CD8-positive, alpha-beta memory T cell (primary cell): ENCODE data around the gene CPPED1. TPM values are rescaled to one million over a fixed set of nuclear protein-coding genes. Genes with fewer than 3 reads are reported as not detected.

ENCODE experiments used
- CTCF ChIA-PET: fragments of 350-600 bp; sonication (Branson Sonifier 250); formaldehyde crosslinking; loops from one replicate; lab custom pipeline; 2021; ENCODE audit warnings: antibody characterized with exemption; lab: Charles Lee
- POLR2A ChIA-PET: fragments of 350-600 bp; sonication (Branson Sonifier 250); formaldehyde crosslinking; loops from one replicate; lab custom pipeline; 2021; ENCODE audit warnings: antibody characterized with exemption; lab: Charles Lee
- DNase-seq, 5 donors: peaks; one replicate each; pipeline versions ENCODE4 v3.0.0 to v3.0.0-alpha.2; 2020 to 2022; ENCODE audit warnings: mixed read lengths in 1 of 5
- H3K27ac ChIP-seq: one replicate; pipeline ENCODE4 v1.7.0; 2013; ENCODE audit warnings: low read depth, mild to moderate bottlenecking, low read length, moderate library complexity
- H3K27me3 ChIP-seq: 2 replicates; pipeline ENCODE4 v1.7.0; 2013; ENCODE audit warnings: low read length, mild to moderate bottlenecking; ENCODE audit not compliant: insufficient read depth, poor library complexity, severe bottlenecking
- H3K36me3 ChIP-seq: 2 replicates; pipeline ENCODE4 v1.7.0; 2013; ENCODE audit warnings: mild to moderate bottlenecking, low read length, moderate library complexity; ENCODE audit not compliant: insufficient read depth
- H3K4me1 ChIP-seq: 2 replicates; pipeline ENCODE4 v1.7.0; 2013; ENCODE audit warnings: mild to moderate bottlenecking, low read length, moderate library complexity; ENCODE audit not compliant: insufficient read depth
- H3K4me3 ChIP-seq: 2 replicates; pipeline ENCODE4 v1.7.0; 2013; ENCODE audit warnings: mild to moderate bottlenecking, low read length
- H3K9me3 ChIP-seq: 2 replicates; pipeline ENCODE4 v1.7.0; 2013; ENCODE audit warnings: mild to moderate bottlenecking, low read length
- H3K27ac Mint-ChIP-seq, 8 donors: one replicate each; pipeline ENCODE4 v1.8.0; 2020 to 2021; ENCODE audit warnings: mixed read lengths in 8 of 8, mild to moderate bottlenecking in 6 of 8, inconsistent platforms in 3 of 8, moderate library complexity in 3 of 8
- H3K27me3 Mint-ChIP-seq, 2 donors: one replicate each; pipeline ENCODE4 v1.8.0; 2020 to 2021; ENCODE audit warnings: mixed read lengths in 2 of 2, mild to moderate bottlenecking in 1 of 2, moderate library complexity in 1 of 2
- H3K36me3 Mint-ChIP-seq, 3 donors: one replicate each; pipeline ENCODE4 v1.8.0; 2020 to 2021; ENCODE audit warnings: mixed read lengths in 3 of 3, inconsistent platforms in 1 of 3, mild to moderate bottlenecking in 1 of 3
- H3K4me1 Mint-ChIP-seq, 3 donors: one replicate each; pipeline ENCODE4 v1.8.0; 2020 to 2021; ENCODE audit warnings: mixed read lengths in 3 of 3, inconsistent platforms in 1 of 3, mild to moderate bottlenecking in 1 of 3
- H3K4me3 Mint-ChIP-seq, 7 donors: one replicate each; pipeline ENCODE4 v1.8.0; 2020 to 2021; ENCODE audit warnings: mixed read lengths in 7 of 7, mild to moderate bottlenecking in 6 of 7, moderate library complexity in 4 of 7, inconsistent platforms in 2 of 7
- H3K9me3 Mint-ChIP-seq, 5 donors: one replicate each; pipeline ENCODE4 v1.8.0; 2020 to 2022; ENCODE audit warnings: mixed read lengths in 5 of 5, mild to moderate bottlenecking in 3 of 5, moderate library complexity in 2 of 5, inconsistent platforms in 1 of 5
- polyA plus RNA-seq: library from polyadenylated mRNA; unstranded; fragments of 300-500 nt; fragmentation: Illumina TruSeq; gene quantifications from one replicate; pipeline ENCODE4 v1.2.3, GENCODE V29; 2021
- total RNA-seq, 2 experiments: library from RNA; stranded (reverse); gene quantifications; one replicate each; pipeline ENCODE4 v1.2.3, GENCODE V29; 2021

The CPPED1 gene
- total and polyA plus RNA-seq, 3 experiments from 2014 or later: 5.2 to 9.8 (median 7.3) TPM

DNA sequence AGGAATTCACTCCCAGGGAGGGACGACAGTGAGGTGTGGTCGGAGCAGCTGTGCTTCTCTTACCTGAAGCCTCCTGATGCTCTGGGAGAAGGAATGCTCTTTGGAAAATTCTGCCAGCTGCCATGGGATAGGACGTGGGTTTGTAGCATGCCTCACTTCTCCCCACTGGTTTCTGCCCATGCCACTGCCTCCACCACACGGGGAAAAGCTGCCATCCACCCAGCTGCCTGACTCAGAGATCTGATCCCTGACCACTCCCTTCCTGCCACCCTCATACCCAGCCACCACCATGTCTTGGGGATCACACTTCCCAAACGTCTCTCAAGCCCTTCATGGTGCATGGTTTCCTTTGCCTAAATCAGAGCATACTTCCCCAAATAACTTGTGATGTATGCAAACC, 80.0 kb downstream of the CPPED1 start:
- no peaks in the 10 kb centered on the region for H3K4me1 ChIP-seq
- CTCF ChIA-PET: interaction anchor here (0.6 kb wide), 1 partner anchor 10 kb away, joined by 3 read pairs; no protein-coding TSS in a partner anchor
- no peak for DNase-seq
- no peaks in the 10 kb centered on the region for H3K4me1 Mint-ChIP-seq
- H3K4me3 Mint-ChIP-seq: no peak overlapping the region
- H3K9me3 Mint-ChIP-seq: peaks cover 0 to 52% (median 12%) of the 10 kb centered on the region in 5 donors
- H3K27ac Mint-ChIP-seq: no peak overlapping the region
- no peak overlapping the region for H3K27ac ChIP-seq
- H3K36me3 Mint-ChIP-seq: peaks cover 8 to 55% (median 13%) of the 10 kb centered on the region in 3 donors
- H3K27me3 Mint-ChIP-seq: peaks cover 0 to 3% of the 10 kb centered on the region in 2 donors
- no peak overlapping the region for H3K4me3 ChIP-seq
- POLR2A ChIA-PET: no interaction called here
- H3K27me3 ChIP-seq: no peaks in the 10 kb centered on the region
- H3K9me3 ChIP-seq: no peaks in the 10 kb centered on the region
- no peaks in the 10 kb centered on the region for H3K36me3 ChIP-seq

- Mint-ChIP-seq H3K9me3 (peaks cover 0 to 48% (median 14%) of the 10 kb centered on the region in 5 donors), H3K27ac (no peak overlapping the region), H3K27me3 (peaks cover 0 to 3% of the 10 kb centered on the region in 2 donors), H3K36me3 (peaks cover 9 to 53% (median 16%) of the 10 kb centered on the region in 3 donors), H3K4me1 (no peaks in the 10 kb centered on the region), H3K4me3 (no peak overlapping the region)
- Histone ChIP-seq H3K36me3 (no peaks in the 10 kb centered on the region), H3K27me3 (no peaks in the 10 kb centered on the region), H3K9me3 (no peaks in the 10 kb centered on the region), H3K27ac (no peak overlapping the region), H3K4me3 (no peak overlapping the region), H3K4me1 (no peaks in the 10 kb centered on the region)
- DNase-seq: no peak
- POLR2A ChIA-PET: no interaction called here
- CTCF ChIA-PET: no interaction called here
These were observed 81.8 kb downstream of the CPPED1 start for GRCh38 chr16:12721841-12722421.

DNA sequence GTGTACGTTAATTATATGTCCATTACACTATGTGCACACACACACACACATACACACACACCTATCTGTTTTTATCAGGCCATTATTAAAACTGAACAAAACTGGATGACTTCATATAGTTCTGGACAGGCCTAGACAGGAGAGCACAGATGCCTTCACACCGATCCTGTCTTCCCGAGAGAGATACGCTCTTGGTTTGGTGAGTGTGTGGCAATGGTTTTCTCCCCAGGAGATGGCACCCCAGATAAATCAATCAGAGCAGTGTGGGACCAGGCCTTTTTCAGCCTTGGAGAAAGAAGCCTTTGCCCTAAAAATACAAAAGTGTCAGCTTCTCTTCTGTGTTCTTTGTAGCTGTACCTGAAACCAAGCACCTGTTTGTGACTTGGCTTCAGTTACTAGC, 83.7 kb downstream of the CPPED1 start:
- no peaks in the 10 kb centered on the region for H3K36me3 ChIP-seq
- no peak overlapping the region for H3K27ac Mint-ChIP-seq
- H3K4me3 Mint-ChIP-seq: no peak overlapping the region
- ChIA-PET POLR2A (no interaction called here), CTCF (no interaction called here)
- no peak for DNase-seq
- H3K4me3 ChIP-seq: no peak overlapping the region
- no peaks in the 10 kb centered on the region for H3K4me1 ChIP-seq
- no peaks in the 10 kb centered on the region for H3K4me1 Mint-ChIP-seq
- peaks cover 3 to 52% (median 15%) of the 10 kb centered on the region in 5 donors for H3K9me3 Mint-ChIP-seq
- no peaks in the 10 kb centered on the region for H3K27me3 ChIP-seq
- peaks cover 0 to 3% of the 10 kb centered on the region in 2 donors for H3K27me3 Mint-ChIP-seq
- no peaks in the 10 kb centered on the region for H3K9me3 ChIP-seq
- peaks cover 11 to 62% (median 20%) of the 10 kb centered on the region in 3 donors for H3K36me3 Mint-ChIP-seq
- H3K27ac ChIP-seq: no peak overlapping the region

GRCh38 chr16:12716658-12717057, 87.0 kb downstream of the CPPED1 start:
- no peak overlapping the region for H3K4me3 ChIP-seq
- H3K36me3 ChIP-seq: no peaks in the 10 kb centered on the region
- Mint-ChIP-seq H3K4me3 (no peak overlapping the region), H3K36me3 (peaks cover 18 to 57% (median 20%) of the 10 kb centered on the region in 3 donors), H3K27me3 (no peaks in the 10 kb centered on the region), H3K4me1 (no peaks in the 10 kb centered on the region), H3K9me3 (peaks cover 6 to 46% (median 17%) of the 10 kb centered on the region in 5 donors), H3K27ac (no peak overlapping the region)
- CTCF ChIA-PET: no interaction called here
- H3K27ac ChIP-seq: no peak overlapping the region
- H3K27me3 ChIP-seq: no peaks in the 10 kb centered on the region
- H3K4me1 ChIP-seq: no peaks in the 10 kb centered on the region
- DNase-seq: no peak
- no peaks in the 10 kb centered on the region for H3K9me3 ChIP-seq
- POLR2A ChIA-PET: no interaction called here

- Mint-ChIP-seq H3K36me3 (peaks cover 0 to 25% (median 12%) of the 10 kb centered on the region in 3 donors), H3K27ac (no peak overlapping the region), H3K4me1 (no peaks in the 10 kb centered on the region), H3K4me3 (no peak overlapping the region), H3K9me3 (peaks cover 2 to 15% (median 12%) of the 10 kb centered on the region in 5 donors), H3K27me3 (no peaks in the 10 kb centered on the region)
- CTCF ChIA-PET: no interaction called here
- Histone ChIP-seq H3K9me3 (no peaks in the 10 kb centered on the region), H3K36me3 (no peaks in the 10 kb centered on the region), H3K4me3 (no peak overlapping the region), H3K27ac (no peak overlapping the region), H3K4me1 (no peaks in the 10 kb centered on the region), H3K27me3 (no peaks in the 10 kb centered on the region)
- POLR2A ChIA-PET: no interaction called here
- no peak for DNase-seq
These were observed 93.9 kb downstream of the CPPED1 start for GRCh38 chr16:12709807-12710206.

- POLR2A ChIA-PET: no interaction called here
These were observed 95.4 kb downstream of the CPPED1 start for GRCh38 chr16:12708266-12708665.

DNA sequence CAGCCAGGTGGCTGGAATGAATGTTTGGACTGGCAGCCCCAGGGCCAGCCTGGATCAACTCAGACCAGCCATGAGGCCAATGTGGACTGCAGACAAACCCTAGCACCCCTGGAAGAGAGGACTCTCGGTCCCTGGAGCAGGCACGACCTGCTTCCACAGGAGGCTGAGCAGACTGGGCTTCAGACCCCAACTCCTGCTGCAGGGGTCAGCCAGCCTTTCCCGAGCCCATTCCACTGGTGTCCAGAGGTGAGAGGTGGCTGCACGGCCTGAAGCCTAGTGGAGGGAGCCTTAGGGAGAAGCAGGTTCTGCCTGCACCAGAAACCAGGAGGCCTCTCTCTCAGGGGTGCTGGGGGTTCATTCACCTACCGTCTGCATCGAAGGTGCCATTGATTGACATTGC, 97.1 kb downstream of the CPPED1 start:
- no peak for DNase-seq
- Mint-ChIP-seq H3K27ac (no peak overlapping the region), H3K27me3 (no peaks in the 10 kb centered on the region), H3K9me3 (peaks cover 0 to 3% (median 0%) of the 10 kb centered on the region in 5 donors), H3K4me3 (no peak overlapping the region), H3K4me1 (no peaks in the 10 kb centered on the region), H3K36me3 (peaks cover 12 to 34% (median 13%) of the 10 kb centered on the region in 3 donors)
- H3K36me3 ChIP-seq: no peaks in the 10 kb centered on the region
- H3K27me3 ChIP-seq: no peaks in the 10 kb centered on the region
- no peaks in the 10 kb centered on the region for H3K9me3 ChIP-seq
- ChIA-PET POLR2A (no interaction called here), CTCF (no interaction called here)
- no peak overlapping the region for H3K4me3 ChIP-seq
- no peak overlapping the region for H3K27ac ChIP-seq
- H3K4me1 ChIP-seq: no peaks in the 10 kb centered on the region

More at GRCh38 chr16:12708266-12708665, 95.4 kb downstream of the CPPED1 start:
- Mint-ChIP-seq H3K36me3 (peaks cover 6 to 27% (median 11%) of the 10 kb centered on the region in 3 donors), H3K4me3 (no peak overlapping the region), H3K9me3 (peaks cover 0 to 3% (median 0%) of the 10 kb centered on the region in 5 donors), H3K27me3 (no peaks in the 10 kb centered on the region), H3K4me1 (no peaks in the 10 kb centered on the region), H3K27ac (no peak overlapping the region)
- H3K27me3 ChIP-seq: no peaks in the 10 kb centered on the region
- H3K36me3 ChIP-seq: no peaks in the 10 kb centered on the region
- H3K4me3 ChIP-seq: no peak overlapping the region
- CTCF ChIA-PET: no interaction called here
- H3K9me3 ChIP-seq: no peaks in the 10 kb centered on the region
- no peak for DNase-seq
- no peaks in the 10 kb centered on the region for H3K4me1 ChIP-seq
- no peak overlapping the region for H3K27ac ChIP-seq

GRCh38 chr16:12704492-12705111, 99.1 kb downstream of the CPPED1 start:
- Mint-ChIP-seq H3K9me3 (peaks cover 0 to 6% (median 0%) of the 10 kb centered on the region in 5 donors), H3K36me3 (peaks cover 13 to 51% (median 19%) of the 10 kb centered on the region in 3 donors), H3K27me3 (peaks cover 0 to 2% of the 10 kb centered on the region in 2 donors), H3K4me1 (no peaks in the 10 kb centered on the region), H3K27ac (no peak overlapping the region), H3K4me3 (no peak overlapping the region)
- Histone ChIP-seq H3K4me3 (no peak overlapping the region), H3K4me1 (no peaks in the 10 kb centered on the region), H3K27me3 (no peaks in the 10 kb centered on the region), H3K9me3 (no peaks in the 10 kb centered on the region), H3K36me3 (no peaks in the 10 kb centered on the region), H3K27ac (no peak overlapping the region)
- ChIA-PET POLR2A (no interaction called here), CTCF (no interaction called here)
- DNase-seq: no peak
